GM19463 (cell line): ENCODE data around the gene MRPL50.

Experiments used
- ATAC-seq: cut with Tn5 transposase; IDR thresholded peaks from one replicate; pipeline ENCODE4 v1.9.1; 2021; ENCODE audit warnings: mild to moderate bottlenecking, moderate library complexity; ENCODE audit not compliant: unreplicated experiment

The MRPL50 gene

GRCh38 chr9:101381118-101381517 lies 17.3 kb downstream of the MRPL50 start:
- ATAC-seq, result no peak

GRCh38 chr9:101380295-101380694 lies 18.1 kb downstream of the MRPL50 start:
- ATAC-seq, result no peak

- no peak for ATAC-seq
Observed at GRCh38 chr9:101376111-101376848, 22.1 kb downstream of the MRPL50 start.

GRCh38 chr9:101375546-101375945 lies 22.9 kb downstream of the MRPL50 start:
- ATAC-seq, result no peak

GRCh38 chr9:101372327-101373118 lies 25.9 kb downstream of the MRPL50 start:
- no peak for ATAC-seq

- ATAC-seq, result no peak
Observed at GRCh38 chr9:101371813-101372212, 26.6 kb downstream of the MRPL50 start.

- no peak for ATAC-seq
Observed at GRCh38 chr9:101369884-101370531, 28.4 kb downstream of the MRPL50 start.

GRCh38 chr9:101369286-101369685 lies 29.1 kb downstream of the MRPL50 start:
- no peak for ATAC-seq

- no peak for ATAC-seq
Observed at GRCh38 chr9:101367323-101367722, 31.1 kb downstream of the MRPL50 start.

GRCh38 chr9:101366038-101366756 lies 32.2 kb downstream of the MRPL50 start:
- no peak for ATAC-seq

- no peak for ATAC-seq
Observed at GRCh38 chr9:101365181-101365580, 33.2 kb downstream of the MRPL50 start.

GRCh38 chr9:101362450-101362849 lies 36.0 kb downstream of the MRPL50 start:
- no peak for ATAC-seq

GRCh38 chr9:101360647-101361046 lies 37.8 kb downstream of the MRPL50 start:
- no peak for ATAC-seq

- ATAC-seq, result no peak
Observed at GRCh38 chr9:101359679-101360078, 38.7 kb downstream of the MRPL50 start.

GRCh38 chr9:101356619-101357018 lies 41.8 kb downstream of the MRPL50 start:
- no peak for ATAC-seq

GRCh38 chr9:101354765-101355708 lies 43.4 kb downstream of the MRPL50 start:
- no peak for ATAC-seq

GRCh38 chr9:101354143-101354764 lies 44.2 kb downstream of the MRPL50 start:
- no peak for ATAC-seq

GRCh38 chr9:101353683-101354082 lies 44.7 kb downstream of the MRPL50 start:
- ATAC-seq, result no peak

- no peak for ATAC-seq
Observed at GRCh38 chr9:101352892-101353463, 45.4 kb downstream of the MRPL50 start.
